Putamen (tissue), 1 donor: ENCODE measurements around the gene ITGB3.
A peak's percentile ranks its signal among the peaks of the same experiment; 100 is the strongest.
"Not testable (repeated sequence)": the region's sequence is repeated elsewhere in the genome, so short reads cannot be mapped to it uniquely, and the experiment has no call there.

Experiments
- DNase-seq: peaks from one replicate; pipeline ENCODE4 v3.0.0-alpha.2; 2016; ENCODE audit warnings: low spot score

The ITGB3 gene

GRCh38 chr17:47253541-47254402 lies at the start of gene ITGB3:
Gene ITGB3, plus strand, starts transcription at chr17:47253827. Its CDS starts 35 bp downstream, at chr17:47253862.
- peak; percentile 33 for DNase-seq

GRCh38 chr17:47203984-47204721 lies 49.5 kb upstream of the ITGB3 start:
- no peak for DNase-seq

- DNase-seq: peak; percentile 57
Measured at GRCh38 chr17:47204722-47205418, 48.8 kb upstream of the ITGB3 start.

- DNase-seq: no peak
Measured at GRCh38 chr17:47205419-47205963, 48.1 kb upstream of the ITGB3 start.

- no peak for DNase-seq
Measured at GRCh38 chr17:47207143-47208067, 46.2 kb upstream of the ITGB3 start.

GRCh38 chr17:47208744-47209488 lies 44.7 kb upstream of the ITGB3 start, which contains the start of gene MYL4:
Gene MYL4, plus strand, starts transcription at chr17:47209348. Its CDS starts 75 bp downstream, at chr17:47209423.
- DNase-seq: no peak

- DNase-seq: no peak
Measured at GRCh38 chr17:47209499-47209898, 44.1 kb upstream of the ITGB3 start.

GRCh38 chr17:47210105-47210504 lies 43.5 kb upstream of the ITGB3 start:
- DNase-seq: no peak

- no peak for DNase-seq
Measured at GRCh38 chr17:47210779-47211178, 42.8 kb upstream of the ITGB3 start.

GRCh38 chr17:47212458-47212857 lies 41.2 kb upstream of the ITGB3 start:
- no peak for DNase-seq

GRCh38 chr17:47213540-47213939 lies 40.1 kb upstream of the ITGB3 start:
- DNase-seq: no peak

- DNase-seq: no peak
Measured at GRCh38 chr17:47214931-47215330, 38.7 kb upstream of the ITGB3 start.

GRCh38 chr17:47216821-47217220 lies 36.8 kb upstream of the ITGB3 start:
- DNase-seq: not testable (repeated sequence)

GRCh38 chr17:47217279-47217678 lies 36.3 kb upstream of the ITGB3 start:
- not testable (repeated sequence) for DNase-seq

GRCh38 chr17:47218896-47219430 lies 34.7 kb upstream of the ITGB3 start:
- no peak for DNase-seq

- no peak for DNase-seq
Measured at GRCh38 chr17:47219621-47220475, 33.8 kb upstream of the ITGB3 start.

GRCh38 chr17:47220531-47220999 lies 33.1 kb upstream of the ITGB3 start:
- DNase-seq: no peak

- DNase-seq: no peak
Measured at GRCh38 chr17:47221154-47221553, 32.5 kb upstream of the ITGB3 start.

- DNase-seq: no peak
Measured at GRCh38 chr17:47222047-47222446, 31.6 kb upstream of the ITGB3 start.
